ENCODE measurements around the gene PPP2R2B. TPM values are rescaled to one million over a fixed set of nuclear protein-coding genes. Genes with fewer than 3 reads are reported as not detected.

The PPP2R2B gene
- total RNA-seq, 1 experiment from 2014 or later: 20.3 TPM

DNA sequence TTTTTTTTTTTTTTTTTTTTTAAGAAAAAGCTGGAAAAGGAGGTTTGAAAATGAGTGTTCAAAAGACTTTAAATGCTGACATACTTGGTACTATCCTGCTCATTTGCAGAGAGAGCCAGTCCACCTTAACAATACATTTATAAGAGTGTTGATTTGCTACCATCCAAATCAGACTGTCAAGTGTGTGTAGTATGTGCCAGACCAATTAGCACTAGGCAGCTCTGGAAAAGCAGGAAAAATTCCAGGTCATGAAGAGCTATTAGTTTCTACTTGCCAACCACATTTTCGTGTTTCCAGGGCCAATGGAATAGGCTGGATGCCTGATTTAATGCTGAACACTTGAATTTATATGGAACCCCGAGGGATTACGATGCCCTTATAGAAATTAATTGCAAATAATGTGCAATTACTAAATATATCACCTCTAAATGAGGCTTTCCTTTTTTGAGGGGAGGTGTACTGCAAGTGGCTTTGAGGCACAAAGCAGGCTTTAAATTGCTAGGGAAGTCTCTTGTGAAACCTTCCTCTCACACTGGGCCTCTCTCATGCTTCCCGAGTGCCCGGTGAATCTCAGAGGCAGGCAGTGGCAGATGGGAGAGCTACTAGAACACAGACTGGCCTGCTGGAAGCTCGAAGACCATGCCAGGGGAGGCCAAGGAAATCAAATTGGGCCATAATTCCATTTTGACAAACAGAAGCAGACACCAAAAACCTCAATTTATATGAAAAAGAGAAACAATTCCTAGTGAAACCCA, 178.7 kb downstream of the PPP2R2B start:
- ChIA-PET CTCF (interaction anchor here (0.7 to 1.6 kb wide), 5 partner anchors 158 to 819 kb away, joined by 3 to 7 read pairs (median 3); no protein-coding TSS in a partner anchor), POLR2A (interaction anchor here (0.5 kb wide), 1 partner anchor 1341 kb away, joined by 3 read pairs; no protein-coding TSS in a partner anchor)
- Mint-ChIP-seq H3K4me3 (no peak overlapping the region), H3K9me3 (no peaks in the 10 kb centered on the region), H3K27me3 (ENCODE audit: low read depth) (no peaks in the 10 kb centered on the region), H3K36me3 (peaks cover 7% of the 10 kb centered on the region; the same call in 1 of the 2 replicates), H3K4me1 (peaks cover 39% of the 10 kb centered on the region), H3K27ac (peak overlapping the region; percentile 44; the same call in 1 of the 2 replicates)
- DNase-seq (ENCODE audit: low spot score) (no peak), ATAC-seq (peak; percentile 51)
- TF ChIP-seq, protein P1, sequence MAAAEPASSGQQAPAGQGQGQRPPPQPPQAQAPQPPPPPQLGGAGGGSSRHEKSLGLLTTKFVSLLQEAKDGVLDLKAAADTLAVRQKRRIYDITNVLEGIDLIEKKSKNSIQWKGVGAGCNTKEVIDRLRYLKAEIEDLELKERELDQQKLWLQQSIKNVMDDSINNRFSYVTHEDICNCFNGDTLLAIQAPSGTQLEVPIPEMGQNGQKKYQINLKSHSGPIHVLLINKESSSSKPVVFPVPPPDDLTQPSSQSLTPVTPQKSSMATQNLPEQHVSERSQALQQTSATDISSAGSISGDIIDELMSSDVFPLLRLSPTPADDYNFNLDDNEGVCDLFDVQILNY (CRISPR knock-in tag; IDR thresholded peaks at IDR 0.05): no peak
- TF ChIP-seq MXD4 (CRISPR knock-in tag; IDR thresholded peaks at IDR 0.05; ENCODE audit: borderline replicate concordance) (no peak), NR1H2 (CRISPR knock-in tag; IDR thresholded peaks at IDR 0.05) (no peak), ZNF232 (CRISPR knock-in tag; IDR thresholded peaks at IDR 0.05) (no peak), ATF3 (CRISPR knock-in tag; conservative IDR thresholded peaks at IDR 0.05) (no peak), TP53 (CRISPR knock-in tag; IDR thresholded peaks at IDR 0.05) (no peak), TEAD4 (CRISPR knock-in tag; IDR thresholded peaks at IDR 0.05) (no peak), KAT7 (CRISPR knock-in tag; IDR thresholded peaks at IDR 0.05; ENCODE audit: borderline replicate concordance) (no peak), IRF2 (CRISPR knock-in tag; IDR thresholded peaks at IDR 0.05; ENCODE audit: borderline replicate concordance, low read depth) (no peak), EMX1 (CRISPR knock-in tag; IDR thresholded peaks at IDR 0.05) (no peak), GTF2I (CRISPR knock-in tag; conservative IDR thresholded peaks at IDR 0.05) (no peak), ZNF396 (CRISPR knock-in tag; IDR thresholded peaks at IDR 0.05; ENCODE audit: borderline replicate concordance) (no peak), ZNF121 (CRISPR knock-in tag; IDR thresholded peaks at IDR 0.05) (no peak)
- TF ChIP-seq, protein P2, sequence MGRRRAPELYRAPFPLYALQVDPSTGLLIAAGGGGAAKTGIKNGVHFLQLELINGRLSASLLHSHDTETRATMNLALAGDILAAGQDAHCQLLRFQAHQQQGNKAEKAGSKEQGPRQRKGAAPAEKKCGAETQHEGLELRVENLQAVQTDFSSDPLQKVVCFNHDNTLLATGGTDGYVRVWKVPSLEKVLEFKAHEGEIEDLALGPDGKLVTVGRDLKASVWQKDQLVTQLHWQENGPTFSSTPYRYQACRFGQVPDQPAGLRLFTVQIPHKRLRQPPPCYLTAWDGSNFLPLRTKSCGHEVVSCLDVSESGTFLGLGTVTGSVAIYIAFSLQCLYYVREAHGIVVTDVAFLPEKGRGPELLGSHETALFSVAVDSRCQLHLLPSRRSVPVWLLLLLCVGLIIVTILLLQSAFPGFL (CRISPR knock-in tag; IDR thresholded peaks at IDR 0.05; ENCODE audit: borderline replicate concordance): no peak
- TF ChIP-seq, protein P3, sequence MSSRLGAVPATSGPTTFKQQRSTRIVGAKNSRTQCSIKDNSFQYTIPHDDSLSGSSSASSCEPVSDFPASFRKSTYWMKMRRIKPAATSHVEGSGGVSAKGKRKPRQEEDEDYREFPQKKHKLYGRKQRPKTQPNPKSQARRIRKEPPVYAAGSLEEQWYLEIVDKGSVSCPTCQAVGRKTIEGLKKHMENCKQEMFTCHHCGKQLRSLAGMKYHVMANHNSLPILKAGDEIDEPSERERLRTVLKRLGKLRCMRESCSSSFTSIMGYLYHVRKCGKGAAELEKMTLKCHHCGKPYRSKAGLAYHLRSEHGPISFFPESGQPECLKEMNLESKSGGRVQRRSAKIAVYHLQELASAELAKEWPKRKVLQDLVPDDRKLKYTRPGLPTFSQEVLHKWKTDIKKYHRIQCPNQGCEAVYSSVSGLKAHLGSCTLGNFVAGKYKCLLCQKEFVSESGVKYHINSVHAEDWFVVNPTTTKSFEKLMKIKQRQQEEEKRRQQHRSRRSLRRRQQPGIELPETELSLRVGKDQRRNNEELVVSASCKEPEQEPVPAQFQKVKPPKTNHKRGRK (CRISPR knock-in tag; IDR thresholded peaks at IDR 0.05; ENCODE audit: borderline replicate concordance): no peak
- TF ChIP-seq, protein P4, sequence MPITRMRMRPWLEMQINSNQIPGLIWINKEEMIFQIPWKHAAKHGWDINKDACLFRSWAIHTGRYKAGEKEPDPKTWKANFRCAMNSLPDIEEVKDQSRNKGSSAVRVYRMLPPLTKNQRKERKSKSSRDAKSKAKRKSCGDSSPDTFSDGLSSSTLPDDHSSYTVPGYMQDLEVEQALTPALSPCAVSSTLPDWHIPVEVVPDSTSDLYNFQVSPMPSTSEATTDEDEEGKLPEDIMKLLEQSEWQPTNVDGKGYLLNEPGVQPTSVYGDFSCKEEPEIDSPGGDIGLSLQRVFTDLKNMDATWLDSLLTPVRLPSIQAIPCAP (CRISPR knock-in tag; IDR thresholded peaks at IDR 0.05): no peak
- TF ChIP-seq, protein P5, sequence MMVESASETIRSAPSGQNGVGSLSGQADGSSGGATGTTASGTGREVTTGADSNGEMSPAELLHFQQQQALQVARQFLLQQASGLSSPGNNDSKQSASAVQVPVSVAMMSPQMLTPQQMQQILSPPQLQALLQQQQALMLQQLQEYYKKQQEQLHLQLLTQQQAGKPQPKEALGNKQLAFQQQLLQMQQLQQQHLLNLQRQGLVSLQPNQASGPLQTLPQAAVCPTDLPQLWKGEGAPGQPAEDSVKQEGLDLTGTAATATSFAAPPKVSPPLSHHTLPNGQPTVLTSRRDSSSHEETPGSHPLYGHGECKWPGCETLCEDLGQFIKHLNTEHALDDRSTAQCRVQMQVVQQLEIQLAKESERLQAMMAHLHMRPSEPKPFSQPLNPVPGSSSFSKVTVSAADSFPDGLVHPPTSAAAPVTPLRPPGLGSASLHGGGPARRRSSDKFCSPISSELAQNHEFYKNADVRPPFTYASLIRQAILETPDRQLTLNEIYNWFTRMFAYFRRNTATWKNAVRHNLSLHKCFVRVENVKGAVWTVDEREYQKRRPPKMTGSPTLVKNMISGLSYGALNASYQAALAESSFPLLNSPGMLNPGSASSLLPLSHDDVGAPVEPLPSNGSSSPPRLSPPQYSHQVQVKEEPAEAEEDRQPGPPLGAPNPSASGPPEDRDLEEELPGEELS (CRISPR knock-in tag; IDR thresholded peaks at IDR 0.05): no peak

- POLR2A ChIA-PET: no interaction called here
- no peak for ATAC-seq
- no peak for TF ChIP-seq GRHL2 (CRISPR knock-in tag; IDR thresholded peaks at IDR 0.05; ENCODE audit: insufficient replicate concordance, severe bottlenecking)
- TF ChIP-seq, protein P6, sequence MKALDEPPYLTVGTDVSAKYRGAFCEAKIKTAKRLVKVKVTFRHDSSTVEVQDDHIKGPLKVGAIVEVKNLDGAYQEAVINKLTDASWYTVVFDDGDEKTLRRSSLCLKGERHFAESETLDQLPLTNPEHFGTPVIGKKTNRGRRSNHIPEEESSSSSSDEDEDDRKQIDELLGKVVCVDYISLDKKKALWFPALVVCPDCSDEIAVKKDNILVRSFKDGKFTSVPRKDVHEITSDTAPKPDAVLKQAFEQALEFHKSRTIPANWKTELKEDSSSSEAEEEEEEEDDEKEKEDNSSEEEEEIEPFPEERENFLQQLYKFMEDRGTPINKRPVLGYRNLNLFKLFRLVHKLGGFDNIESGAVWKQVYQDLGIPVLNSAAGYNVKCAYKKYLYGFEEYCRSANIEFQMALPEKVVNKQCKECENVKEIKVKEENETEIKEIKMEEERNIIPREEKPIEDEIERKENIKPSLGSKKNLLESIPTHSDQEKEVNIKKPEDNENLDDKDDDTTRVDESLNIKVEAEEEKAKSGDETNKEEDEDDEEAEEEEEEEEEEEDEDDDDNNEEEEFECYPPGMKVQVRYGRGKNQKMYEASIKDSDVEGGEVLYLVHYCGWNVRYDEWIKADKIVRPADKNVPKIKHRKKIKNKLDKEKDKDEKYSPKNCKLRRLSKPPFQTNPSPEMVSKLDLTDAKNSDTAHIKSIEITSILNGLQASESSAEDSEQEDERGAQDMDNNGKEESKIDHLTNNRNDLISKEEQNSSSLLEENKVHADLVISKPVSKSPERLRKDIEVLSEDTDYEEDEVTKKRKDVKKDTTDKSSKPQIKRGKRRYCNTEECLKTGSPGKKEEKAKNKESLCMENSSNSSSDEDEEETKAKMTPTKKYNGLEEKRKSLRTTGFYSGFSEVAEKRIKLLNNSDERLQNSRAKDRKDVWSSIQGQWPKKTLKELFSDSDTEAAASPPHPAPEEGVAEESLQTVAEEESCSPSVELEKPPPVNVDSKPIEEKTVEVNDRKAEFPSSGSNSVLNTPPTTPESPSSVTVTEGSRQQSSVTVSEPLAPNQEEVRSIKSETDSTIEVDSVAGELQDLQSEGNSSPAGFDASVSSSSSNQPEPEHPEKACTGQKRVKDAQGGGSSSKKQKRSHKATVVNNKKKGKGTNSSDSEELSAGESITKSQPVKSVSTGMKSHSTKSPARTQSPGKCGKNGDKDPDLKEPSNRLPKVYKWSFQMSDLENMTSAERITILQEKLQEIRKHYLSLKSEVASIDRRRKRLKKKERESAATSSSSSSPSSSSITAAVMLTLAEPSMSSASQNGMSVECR (CRISPR knock-in tag; IDR thresholded peaks at IDR 0.05; ENCODE audit: borderline replicate concordance): no peak
- TF ChIP-seq, protein P7, sequence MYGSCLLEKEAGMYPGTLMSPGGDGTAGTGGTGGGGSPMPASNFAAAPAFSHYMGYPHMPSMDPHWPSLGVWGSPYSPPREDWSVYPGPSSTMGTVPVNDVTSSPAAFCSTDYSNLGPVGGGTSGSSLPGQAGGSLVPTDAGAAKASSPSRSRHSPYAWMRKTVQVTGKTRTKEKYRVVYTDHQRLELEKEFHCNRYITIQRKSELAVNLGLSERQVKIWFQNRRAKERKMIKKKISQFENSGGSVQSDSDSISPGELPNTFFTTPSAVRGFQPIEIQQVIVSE (CRISPR knock-in tag; IDR thresholded peaks at IDR 0.05; ENCODE audit: borderline replicate concordance): no peak
Observed at GRCh38 chr5:146699138-146699537, 179.4 kb downstream of the PPP2R2B start.

More at GRCh38 chr5:146699138-146699537, 179.4 kb downstream of the PPP2R2B start:
- Mint-ChIP-seq H3K36me3 (peaks cover 7% of the 10 kb centered on the region; the same call in 1 of the 2 replicates), H3K27ac (no peak overlapping the region), H3K4me1 (peaks cover 39% of the 10 kb centered on the region), H3K4me3 (no peak overlapping the region), H3K27me3 (ENCODE audit: low read depth) (no peaks in the 10 kb centered on the region), H3K9me3 (no peaks in the 10 kb centered on the region)
- CTCF ChIA-PET: interaction anchor here (0.7 to 1.6 kb wide), 5 partner anchors 157 to 820 kb away, joined by 3 to 7 read pairs (median 3); no protein-coding TSS in a partner anchor
- no peak for DNase-seq (ENCODE audit: low spot score)
